A549 (cell line): ENCODE results near the gene NKAIN2.

Experiments used
- BHLHE40 ChIP-seq: IDR thresholded peaks from 2 replicates; pipeline ENCODE4 v1.6.1; 2012; ENCODE audit warnings: low read depth, low read length, inconsistent platforms
- CTCF ChIP-seq: fragments of >200 bp; sonication (Bioruptor Twin); formaldehyde crosslinking; IDR thresholded peaks from 3 replicates; pipeline ENCODE4 v1.5.1; 2016
- JUN ChIP-seq, 2 experiments: fragments of >200 bp; sonication (Bioruptor Twin); formaldehyde crosslinking; IDR thresholded peaks; 2 replicates in 1 of 2; 3 replicates in 1 of 2; pipeline ENCODE4 v1.6.1; 2016 to 2017
- KDM5A ChIP-seq: fragments of 200-600 bp; sonication (generic); IDR thresholded peaks from 2 replicates; pipeline ENCODE4 v1.6.1; 2016; ENCODE audit warnings: antibody characterized with exemption, mild to moderate bottlenecking
- MYC ChIP-seq: IDR thresholded peaks from 2 replicates; pipeline ENCODE4 v1.6.1; 2012; ENCODE audit warnings: mild to moderate bottlenecking, inconsistent platforms, low read length, improper control_type of control experiment, borderline replicate concordance
- RAD21 ChIP-seq, 2 experiments: fragments of >200 bp in 1 of 2; sonication (Bioruptor Twin) in 1 of 2; formaldehyde crosslinking in 1 of 2; IDR thresholded peaks in 1 of 2; conservative IDR thresholded peaks in 1 of 2; 2 replicates in 1 of 2; 3 replicates in 1 of 2; pipeline ENCODE4 v1.6.1; 2012 to 2018; ENCODE audit warnings: inconsistent platforms in 1 of 2

- TF ChIP-seq CTCF, result no peak
- no peak for TF ChIP-seq BHLHE40
- TF ChIP-seq MYC, result no peak
- TF ChIP-seq KDM5A, result no peak
- no peak for TF ChIP-seq JUN (IDR thresholded peaks at IDR 0.05)
- TF ChIP-seq RAD21 (conservative IDR thresholded peaks at IDR 0.05 in 1 of 2, IDR thresholded peaks at IDR 0.05 in 1 of 2), result no peak
These were observed 44.2 kb upstream of the NKAIN2 start for GRCh38 chr6:123759472-123759871.
